Measurements from ENCODE around the gene FNDC11.

DNA sequence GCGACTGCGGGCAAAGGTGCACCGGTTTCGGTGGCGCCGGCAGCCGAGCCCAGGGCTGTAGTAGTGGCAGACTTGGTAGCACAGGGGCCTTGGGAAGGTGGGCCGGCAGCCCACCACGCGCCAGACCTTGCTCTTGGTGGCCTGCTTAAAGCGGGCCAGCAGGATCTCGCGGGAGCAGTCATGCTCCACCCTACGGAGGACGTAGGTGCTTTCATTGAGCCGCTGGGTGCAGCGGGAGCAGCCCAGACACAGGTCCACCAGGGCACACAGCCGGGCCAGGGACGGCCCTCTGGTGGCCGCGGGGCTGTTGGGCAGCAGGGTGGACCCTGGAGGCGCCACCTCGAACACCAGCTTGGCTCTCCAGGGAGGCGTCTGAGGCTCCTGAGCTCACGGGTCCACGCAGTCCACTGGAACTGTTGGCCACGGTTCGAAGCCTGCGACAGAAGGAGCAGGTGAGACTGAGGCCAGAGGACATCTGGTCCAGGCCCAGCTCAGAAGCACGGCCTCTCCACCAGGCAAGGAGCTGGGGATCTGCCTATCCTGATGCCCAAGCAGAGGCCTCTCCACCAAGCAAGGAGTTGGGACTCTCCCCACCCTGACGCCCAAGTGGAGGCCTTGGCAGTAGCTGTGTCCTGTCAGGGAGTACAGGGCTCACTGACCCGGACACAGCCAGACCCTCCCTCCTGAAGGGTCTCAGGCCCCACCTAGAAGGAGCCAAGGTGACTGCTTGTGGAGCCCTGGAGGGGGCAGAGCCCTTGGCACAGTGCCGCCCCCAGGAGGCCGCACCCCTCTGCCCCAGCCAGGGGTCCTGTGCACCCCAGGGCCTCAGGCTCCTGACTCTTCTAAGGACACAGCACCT lies 19.1 kb downstream of the FNDC11 start:
- TF ChIP-seq, protein P1, sequence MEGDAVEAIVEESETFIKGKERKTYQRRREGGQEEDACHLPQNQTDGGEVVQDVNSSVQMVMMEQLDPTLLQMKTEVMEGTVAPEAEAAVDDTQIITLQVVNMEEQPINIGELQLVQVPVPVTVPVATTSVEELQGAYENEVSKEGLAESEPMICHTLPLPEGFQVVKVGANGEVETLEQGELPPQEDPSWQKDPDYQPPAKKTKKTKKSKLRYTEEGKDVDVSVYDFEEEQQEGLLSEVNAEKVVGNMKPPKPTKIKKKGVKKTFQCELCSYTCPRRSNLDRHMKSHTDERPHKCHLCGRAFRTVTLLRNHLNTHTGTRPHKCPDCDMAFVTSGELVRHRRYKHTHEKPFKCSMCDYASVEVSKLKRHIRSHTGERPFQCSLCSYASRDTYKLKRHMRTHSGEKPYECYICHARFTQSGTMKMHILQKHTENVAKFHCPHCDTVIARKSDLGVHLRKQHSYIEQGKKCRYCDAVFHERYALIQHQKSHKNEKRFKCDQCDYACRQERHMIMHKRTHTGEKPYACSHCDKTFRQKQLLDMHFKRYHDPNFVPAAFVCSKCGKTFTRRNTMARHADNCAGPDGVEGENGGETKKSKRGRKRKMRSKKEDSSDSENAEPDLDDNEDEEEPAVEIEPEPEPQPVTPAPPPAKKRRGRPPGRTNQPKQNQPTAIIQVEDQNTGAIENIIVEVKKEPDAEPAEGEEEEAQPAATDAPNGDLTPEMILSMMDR (IDR thresholded peaks at IDR 0.05) = no peak
- TF ChIP-seq POLR2A (IDR thresholded peaks at IDR 0.05) = no peak
